ENCODE data around the gene HDAC9.

HDAC9 gene
- total RNA-seq: 18.0 to 79.9 (median 42.7) reads per million in 17 experiments

GRCh38 chr7:18495412-18496340, at the start of gene HDAC9:
HDAC9 (plus strand) TSS chr7:18495749; CDS start chr7:18496303, 554 bp downstream.
- DNase-seq: peak; percentile 58 to 77 (median 73)

DNA sequence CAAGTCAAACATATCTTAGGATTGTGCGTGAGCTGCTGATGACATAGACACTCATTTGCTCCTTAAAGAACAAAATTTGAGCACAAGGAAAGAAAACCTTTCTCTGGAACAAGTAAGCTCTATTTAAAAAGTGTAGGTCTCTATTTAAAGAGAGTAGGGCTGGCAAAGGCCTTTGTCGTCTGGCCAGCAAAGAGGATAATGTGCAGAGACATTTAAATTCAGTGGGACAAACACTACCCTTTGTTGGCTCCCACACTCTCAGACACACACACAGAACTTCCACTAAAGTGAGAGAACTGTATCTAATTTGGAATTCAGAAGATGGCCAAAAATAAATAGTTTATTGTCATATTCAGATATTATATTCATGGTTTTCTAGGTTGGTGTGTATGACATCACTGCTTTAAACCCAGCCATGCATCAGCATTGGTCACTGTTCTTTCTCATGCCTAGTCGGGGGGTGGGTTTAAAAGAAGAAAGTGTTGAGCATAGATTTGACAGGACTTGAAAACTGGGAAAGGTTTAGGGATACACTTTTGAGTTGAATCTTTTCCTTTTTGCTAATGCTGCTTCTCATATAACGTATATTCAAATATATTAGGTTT, 49.5 kb upstream of the HDAC9 start:
- DNase-seq: no peak

DNA sequence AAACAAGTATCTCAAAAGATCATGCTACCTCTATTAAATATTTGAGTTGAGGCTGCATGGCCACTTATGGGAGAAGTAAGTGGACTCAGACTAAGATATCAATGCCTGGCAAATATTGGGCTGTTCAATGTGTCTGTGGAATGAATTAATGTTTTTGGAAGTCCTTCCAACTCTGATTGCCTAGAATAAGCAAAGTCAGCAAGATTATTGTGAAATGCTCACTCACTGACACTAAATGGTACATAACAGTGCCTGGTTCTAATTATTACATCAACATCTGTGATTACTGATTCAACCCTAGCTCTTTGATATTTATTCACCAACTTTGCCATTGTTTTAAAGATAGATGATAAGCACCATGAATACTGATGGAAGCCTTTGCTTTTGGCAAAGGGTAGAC, 45.5 kb upstream of the HDAC9 start:
- no peak for DNase-seq

- no peak for DNase-seq
These were observed 39.9 kb upstream of the HDAC9 start for GRCh38 chr7:18455606-18456005.

DNA sequence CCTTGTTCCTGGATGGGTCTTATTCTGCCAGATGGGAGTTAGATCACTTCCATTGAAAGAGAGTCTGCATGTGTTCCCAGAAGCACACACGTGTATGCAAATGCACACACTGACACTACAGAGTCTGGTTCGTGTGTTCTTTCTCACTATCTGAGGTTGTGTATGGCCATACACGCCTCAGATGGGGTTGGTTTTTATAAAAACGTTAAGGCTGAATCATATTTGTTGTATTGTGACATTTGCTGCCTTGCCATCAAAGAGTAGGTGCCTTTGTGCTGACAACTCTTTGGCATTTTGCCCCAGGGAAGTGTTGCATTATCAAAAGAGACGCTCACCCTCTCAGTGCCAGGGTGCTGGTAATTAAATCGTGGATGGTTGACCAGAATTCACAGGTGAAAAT, 37.7 kb upstream of the HDAC9 start:
- DNase-seq: peak; percentile 32 to 60 (median 46)

DNA sequence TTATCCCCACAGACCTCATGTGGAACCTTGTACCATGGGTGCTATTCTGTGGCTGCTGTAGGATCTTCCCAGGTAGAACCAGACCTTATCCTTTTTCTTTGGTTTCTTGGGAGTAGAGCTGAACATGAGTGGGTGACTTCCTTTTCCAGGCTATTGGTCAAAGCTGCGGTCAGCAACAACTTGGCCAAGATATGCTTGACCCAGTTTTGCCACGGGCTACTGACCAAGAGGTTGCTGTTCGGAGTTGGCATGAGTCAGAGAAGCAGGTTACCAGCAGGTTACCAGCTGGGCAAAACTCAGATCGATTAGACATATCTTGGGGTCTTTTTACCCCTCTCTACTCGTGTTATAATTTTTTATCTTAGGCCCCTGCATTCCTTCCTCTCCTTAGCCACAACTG, 36.7 kb upstream of the HDAC9 start:
- peak in 3 of 4 experiments; percentile 18 to 24 (median 20) for DNase-seq

DNA sequence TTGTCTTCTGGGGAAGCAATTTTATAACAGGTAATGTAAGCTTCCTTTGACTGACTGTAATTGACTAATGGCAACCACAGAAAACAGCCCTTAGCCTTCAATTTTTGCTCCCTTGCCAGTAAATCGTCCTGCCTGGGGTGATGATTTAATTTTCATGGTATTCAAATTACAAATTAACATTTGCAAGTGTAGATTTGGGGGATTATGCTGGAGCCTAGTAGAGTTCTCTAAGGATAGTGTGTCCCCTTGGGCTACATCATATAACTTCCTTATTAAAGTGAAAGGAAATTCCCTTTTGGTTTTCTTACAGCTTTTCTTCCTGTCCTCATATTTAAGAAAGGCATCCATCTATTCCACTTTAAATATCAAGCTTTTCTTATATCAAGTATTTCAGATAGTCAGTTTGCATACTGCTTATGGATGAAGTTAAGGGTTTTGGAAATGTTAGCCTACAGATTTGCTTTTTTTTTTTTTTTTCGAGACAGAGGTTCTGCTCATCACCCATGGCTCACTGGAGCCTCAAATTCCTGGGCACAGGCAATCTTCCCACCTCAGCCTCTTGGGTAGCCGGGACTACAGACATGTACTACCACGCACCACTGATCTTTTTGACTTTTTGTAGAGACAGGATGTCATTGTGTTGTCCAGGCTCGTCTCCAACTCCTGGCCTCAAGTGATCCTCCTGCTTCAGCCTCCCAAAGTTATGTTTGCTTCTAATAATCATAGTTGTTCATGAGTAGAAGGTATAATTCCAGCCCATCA, 35.9 kb upstream of the HDAC9 start:
- peak in 2 of 4 experiments; percentile 24 to 45 for DNase-seq

GRCh38 chr7:18461785-18462467, 33.6 kb upstream of the HDAC9 start:
- no peak for DNase-seq

DNA sequence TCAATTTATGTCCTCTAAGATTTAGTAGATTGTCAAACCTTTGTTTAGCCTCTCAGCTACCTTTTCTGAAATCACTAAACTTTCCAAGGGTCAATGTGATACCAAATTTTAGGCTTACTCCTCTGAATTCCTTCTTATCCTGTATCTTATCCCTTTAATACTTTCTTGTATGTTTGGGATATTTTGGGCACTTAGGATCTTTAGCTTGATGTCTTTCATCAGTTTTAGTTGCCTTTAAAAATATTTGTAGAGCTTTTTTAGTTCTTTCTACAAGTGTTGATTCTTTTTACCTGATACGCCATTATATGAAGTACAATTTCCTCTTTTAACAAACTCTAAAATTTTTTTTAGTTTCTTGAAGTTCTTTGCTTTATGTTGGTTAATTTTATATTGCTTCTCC, 30.7 kb upstream of the HDAC9 start:
- no peak for DNase-seq

DNA sequence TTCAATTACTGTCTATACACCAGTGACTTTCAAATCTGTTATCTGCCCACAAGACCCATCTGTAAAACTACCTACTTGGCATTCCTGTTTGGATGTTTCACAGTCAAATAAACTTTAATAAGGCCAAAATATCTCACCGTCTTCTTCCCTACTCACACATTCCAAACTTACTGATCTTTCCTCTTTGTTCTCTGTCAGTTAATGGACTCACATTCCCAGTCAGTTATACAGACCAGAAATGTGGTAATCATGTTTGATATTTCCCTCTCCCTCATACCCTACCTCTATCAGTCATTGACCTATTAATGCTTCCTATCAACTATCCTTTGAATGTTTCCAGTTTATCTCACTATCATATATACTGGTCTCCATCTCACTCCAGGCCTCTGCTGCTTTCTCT, 28.5 kb upstream of the HDAC9 start:
- DNase-seq: no peak

DNA sequence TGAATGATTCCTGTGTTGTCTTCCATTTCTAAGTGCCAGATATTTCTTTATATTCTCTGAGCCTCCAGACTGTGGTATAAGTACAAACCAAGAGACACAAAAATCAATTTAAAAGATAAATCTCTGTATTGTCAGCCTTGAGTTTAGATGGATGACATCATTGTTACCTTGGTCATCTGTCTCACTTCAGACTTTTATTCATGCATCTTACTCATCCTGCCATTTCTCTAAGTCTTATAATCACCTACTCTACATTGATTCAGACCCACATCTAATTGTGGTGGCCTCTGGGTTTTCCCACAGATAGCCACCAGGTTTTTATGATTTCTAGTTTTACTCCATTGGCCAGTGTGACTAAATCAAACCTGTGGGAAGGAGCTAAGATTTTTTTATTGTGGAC, 26.8 kb upstream of the HDAC9 start:
- no peak for DNase-seq

GRCh38 chr7:18469316-18469715, 26.2 kb upstream of the HDAC9 start:
- peak in 3 of 4 experiments; percentile 9 to 68 (median 59) for DNase-seq

DNA sequence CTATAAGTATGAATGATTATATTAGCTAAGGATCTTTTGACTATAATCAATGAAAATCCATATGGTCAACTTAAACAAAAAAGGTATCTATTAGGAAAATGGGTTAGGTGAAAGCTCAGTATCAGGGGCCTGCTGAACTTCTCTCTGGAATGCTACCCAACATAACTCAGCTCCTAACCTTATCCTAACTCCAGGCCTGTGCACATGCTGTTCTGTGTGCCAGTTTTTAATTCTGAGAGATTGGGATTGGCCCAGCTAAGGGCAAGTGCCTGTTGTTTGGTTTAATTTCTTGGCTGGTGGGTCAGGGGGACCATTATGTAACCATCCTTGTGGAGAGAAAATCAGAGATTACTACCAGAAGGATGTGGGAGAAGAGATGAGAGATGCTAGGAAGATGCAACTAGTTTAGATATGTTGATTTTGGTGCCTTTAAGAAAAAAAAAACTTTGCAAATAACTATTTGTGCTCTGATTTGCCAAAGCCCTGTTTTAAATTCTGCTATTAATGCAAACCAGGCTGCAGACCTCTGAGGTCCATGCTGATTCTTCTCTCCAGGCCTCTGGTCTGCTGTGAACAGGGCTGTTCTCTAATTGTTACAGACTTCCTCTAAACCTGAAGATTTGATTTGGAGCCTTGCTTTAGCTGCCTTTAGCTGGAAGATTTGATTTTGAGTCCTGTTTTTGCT, 23.9 kb upstream of the HDAC9 start:
- peak in 1 of 4 experiments; percentile 10 for DNase-seq

DNA sequence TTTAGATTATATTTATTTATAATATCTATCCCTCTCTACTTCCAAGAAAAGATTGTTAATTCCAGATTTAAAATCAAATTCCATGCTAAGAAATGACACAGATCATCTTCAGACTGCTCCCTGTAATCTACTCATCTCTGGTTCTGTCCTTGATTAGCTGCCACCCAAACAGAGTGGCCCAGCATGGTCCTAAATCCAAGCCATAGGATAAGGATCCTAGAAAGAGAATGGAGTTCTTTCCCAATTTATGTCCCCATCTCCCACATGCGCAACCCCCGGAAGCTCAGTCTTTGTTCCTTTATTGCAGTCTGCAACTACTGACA, 23.4 kb upstream of the HDAC9 start:
- DNase-seq: no peak

DNA sequence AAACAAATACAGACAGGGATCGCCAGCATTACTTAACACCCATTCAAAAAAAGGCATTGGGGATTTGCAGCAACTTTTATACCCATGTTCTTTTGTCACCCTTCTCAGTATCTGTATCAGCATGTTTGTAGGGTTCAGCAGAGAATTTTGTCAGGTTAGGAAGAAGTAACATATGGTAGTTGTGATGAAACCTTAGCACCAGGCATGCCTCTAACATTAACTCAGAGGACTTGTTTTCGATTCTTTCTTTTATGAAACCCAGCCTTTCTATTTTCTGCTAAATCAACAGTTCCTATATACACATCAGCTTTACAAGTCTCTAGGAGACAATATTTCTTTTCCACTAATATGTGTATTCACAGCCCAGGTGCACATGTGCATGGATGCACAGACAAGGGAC, 22.4 kb upstream of the HDAC9 start:
- no peak for DNase-seq

GRCh38 chr7:18474944-18475343, 20.6 kb upstream of the HDAC9 start:
- DNase-seq: no peak

GRCh38 chr7:18475488-18475887, 20.1 kb upstream of the HDAC9 start:
- no peak for DNase-seq

DNA sequence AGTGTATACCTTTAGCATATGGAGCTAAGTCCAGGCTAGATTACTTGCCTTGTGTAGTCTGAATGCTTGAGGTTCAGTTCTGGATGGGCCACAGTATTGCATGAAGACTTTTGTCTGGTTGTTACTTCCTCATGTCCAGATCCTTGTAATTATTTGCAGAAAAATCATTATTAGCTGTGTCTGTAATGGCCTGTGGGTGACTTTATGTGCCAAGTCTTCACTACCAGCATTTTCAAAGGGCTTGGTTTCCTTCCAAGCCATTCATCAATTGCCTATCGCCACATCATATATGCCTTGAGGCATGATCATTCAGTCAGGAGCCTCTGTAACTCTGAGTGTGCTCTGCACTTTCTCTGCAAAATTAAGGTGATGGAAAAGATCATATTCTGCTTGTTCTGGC, 13.8 kb upstream of the HDAC9 start:
- no peak for DNase-seq

GRCh38 chr7:18488049-18488448, 7.5 kb upstream of the HDAC9 start:
- DNase-seq: no peak

DNA sequence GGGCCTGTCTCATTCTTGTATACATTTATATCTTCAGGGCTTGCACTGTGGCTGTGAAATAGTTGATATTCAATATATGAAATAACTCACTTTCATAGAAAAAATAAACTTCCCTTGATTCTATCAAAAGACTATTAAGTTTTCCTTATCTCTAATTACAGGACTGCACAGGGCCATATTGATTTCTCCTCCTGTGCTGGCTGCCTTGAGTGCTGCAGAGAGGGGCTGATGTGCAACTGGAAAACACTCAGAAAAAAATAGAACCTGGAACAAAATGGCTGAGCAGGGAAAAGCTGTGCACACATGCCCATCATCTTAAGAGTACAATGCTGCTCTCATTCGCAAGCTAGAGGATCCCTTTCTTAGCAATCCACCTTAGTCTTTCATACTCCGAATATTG, 5.9 kb upstream of the HDAC9 start:
- DNase-seq: no peak

GRCh38 chr7:18491871-18492270, 3.7 kb upstream of the HDAC9 start:
- peak in 2 of 4 experiments; percentile 28 to 54 for DNase-seq

DNA sequence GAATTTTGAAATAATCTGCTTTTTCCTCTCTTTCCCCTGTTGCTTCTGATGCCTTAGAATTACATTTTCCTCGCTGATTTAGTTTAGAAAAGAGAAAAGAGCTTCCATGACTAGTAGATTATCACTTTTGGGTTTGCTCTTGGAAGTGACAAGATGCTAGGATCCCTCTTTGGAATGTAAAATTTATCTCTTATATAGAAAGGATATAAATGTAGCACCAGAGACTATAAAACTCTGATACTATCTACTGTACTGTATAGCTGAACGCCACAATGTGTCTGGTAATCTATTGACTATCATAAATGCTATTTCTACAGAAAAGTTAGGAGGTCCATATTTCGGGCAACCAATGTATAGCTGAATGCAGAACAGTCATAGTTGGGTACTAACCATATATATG, 1.1 kb upstream of the HDAC9 start:
- DNase-seq: no peak

All from suppressor macrophage (primary cell).